Cardiac muscle cell (in vitro differentiated cells and primary cell): ENCODE results near the gene KAT7. TPM values are rescaled to one million over a fixed set of nuclear protein-coding genes. Genes with fewer than 3 reads are reported as not detected.

ENCODE experiments used
- DNase-seq, 2 donors: peaks; one replicate each; pipeline versions ENCODE4 v3.0.0 to v3.0.0-alpha.2; 2010 to 2017; ENCODE audit warnings: low read depth in 1 of 2, low spot score in 1 of 2
- H3K27ac ChIP-seq: fragments of 200-600 bp; sonication (generic); 2 replicates; pipeline ENCODE4 v1.5.1; 2016
- H3K27me3 ChIP-seq: fragments of 200-600 bp; sonication (generic); 2 replicates; pipeline ENCODE4 v1.6.0; 2016; ENCODE audit warnings: control low read depth
- H3K36me3 ChIP-seq: fragments of 200-600 bp; sonication (generic); 2 replicates; pipeline ENCODE4 v1.5.1; 2016; ENCODE audit warnings: control low read depth
- H3K4me1 ChIP-seq: fragments of 200-600 bp; sonication (generic); 2 replicates; pipeline ENCODE4 v1.8.1; 2017; ENCODE audit warnings: low read depth, mild to moderate bottlenecking, mixed run types
- H3K4me3 ChIP-seq: fragments of 200-600 bp; sonication (generic); 2 replicates; pipeline ENCODE4 v1.5.1; 2016; ENCODE audit warnings: mild to moderate bottlenecking
- H3K9me3 ChIP-seq: fragments of 200-600 bp; sonication (generic); 2 replicates; pipeline ENCODE4 v1.5.1; 2017; ENCODE audit warnings: low read depth, mild to moderate bottlenecking, control low read depth
- polyA plus RNA-seq: library from polyadenylated mRNA; unstranded; fragments of >200 nt; fragmentation: Nextera tagmentation; extraction: Ambion mirVana; gene quantifications from 2 replicates; pipeline ENCODE4 v1.2.1, GENCODE V29; 2016
- total RNA-seq: library from RNA; depleted of rRNA; stranded (reverse); fragments of >200 nt; gene quantifications from 2 replicates; pipeline ENCODE4 v1.2.3, GENCODE V29; 2016
- TF ChIP-seq, protein P1 (sequence below): IDR thresholded peaks from 2 replicates; pipeline ENCODE4 v1.5.1; 2012; ENCODE audit warnings: low read depth, mild to moderate bottlenecking, low read length

KAT7 gene
- total and polyA plus RNA-seq, 2 experiments from 2014 or later = 30.0 to 33.1 TPM

DNA sequence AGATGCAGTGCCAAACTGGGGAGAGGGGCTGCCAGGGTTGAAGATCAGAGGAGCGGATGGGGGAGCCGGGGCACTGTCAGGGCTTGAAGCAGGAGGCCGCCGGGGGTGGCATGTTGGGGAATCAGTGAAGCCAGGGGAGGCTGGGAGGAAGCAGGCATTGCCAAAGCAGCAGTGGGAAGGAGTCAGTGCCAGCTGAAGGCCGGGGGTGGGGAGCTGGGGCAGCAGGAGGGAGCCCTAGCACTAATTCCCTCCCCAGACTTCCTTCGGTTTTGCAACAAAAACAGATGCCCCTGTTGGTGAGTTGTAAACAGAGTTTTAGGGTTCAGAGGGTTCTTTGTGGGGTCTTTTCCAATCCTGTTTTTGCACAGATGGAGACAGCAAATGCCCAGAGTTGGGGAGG is 70.3 kb downstream of the KAT7 start:
- TF ChIP-seq, protein P1, sequence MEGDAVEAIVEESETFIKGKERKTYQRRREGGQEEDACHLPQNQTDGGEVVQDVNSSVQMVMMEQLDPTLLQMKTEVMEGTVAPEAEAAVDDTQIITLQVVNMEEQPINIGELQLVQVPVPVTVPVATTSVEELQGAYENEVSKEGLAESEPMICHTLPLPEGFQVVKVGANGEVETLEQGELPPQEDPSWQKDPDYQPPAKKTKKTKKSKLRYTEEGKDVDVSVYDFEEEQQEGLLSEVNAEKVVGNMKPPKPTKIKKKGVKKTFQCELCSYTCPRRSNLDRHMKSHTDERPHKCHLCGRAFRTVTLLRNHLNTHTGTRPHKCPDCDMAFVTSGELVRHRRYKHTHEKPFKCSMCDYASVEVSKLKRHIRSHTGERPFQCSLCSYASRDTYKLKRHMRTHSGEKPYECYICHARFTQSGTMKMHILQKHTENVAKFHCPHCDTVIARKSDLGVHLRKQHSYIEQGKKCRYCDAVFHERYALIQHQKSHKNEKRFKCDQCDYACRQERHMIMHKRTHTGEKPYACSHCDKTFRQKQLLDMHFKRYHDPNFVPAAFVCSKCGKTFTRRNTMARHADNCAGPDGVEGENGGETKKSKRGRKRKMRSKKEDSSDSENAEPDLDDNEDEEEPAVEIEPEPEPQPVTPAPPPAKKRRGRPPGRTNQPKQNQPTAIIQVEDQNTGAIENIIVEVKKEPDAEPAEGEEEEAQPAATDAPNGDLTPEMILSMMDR = no peak
- H3K27me3 ChIP-seq = no peaks in the 10 kb centered on the region
- H3K4me1 ChIP-seq = peaks cover 13% of the 10 kb centered on the region
- no peaks in the 10 kb centered on the region for H3K36me3 ChIP-seq
- H3K9me3 ChIP-seq = no peaks in the 10 kb centered on the region
- no peak overlapping the region for H3K4me3 ChIP-seq
- no peak overlapping the region for H3K27ac ChIP-seq
- DNase-seq = no peak

DNA sequence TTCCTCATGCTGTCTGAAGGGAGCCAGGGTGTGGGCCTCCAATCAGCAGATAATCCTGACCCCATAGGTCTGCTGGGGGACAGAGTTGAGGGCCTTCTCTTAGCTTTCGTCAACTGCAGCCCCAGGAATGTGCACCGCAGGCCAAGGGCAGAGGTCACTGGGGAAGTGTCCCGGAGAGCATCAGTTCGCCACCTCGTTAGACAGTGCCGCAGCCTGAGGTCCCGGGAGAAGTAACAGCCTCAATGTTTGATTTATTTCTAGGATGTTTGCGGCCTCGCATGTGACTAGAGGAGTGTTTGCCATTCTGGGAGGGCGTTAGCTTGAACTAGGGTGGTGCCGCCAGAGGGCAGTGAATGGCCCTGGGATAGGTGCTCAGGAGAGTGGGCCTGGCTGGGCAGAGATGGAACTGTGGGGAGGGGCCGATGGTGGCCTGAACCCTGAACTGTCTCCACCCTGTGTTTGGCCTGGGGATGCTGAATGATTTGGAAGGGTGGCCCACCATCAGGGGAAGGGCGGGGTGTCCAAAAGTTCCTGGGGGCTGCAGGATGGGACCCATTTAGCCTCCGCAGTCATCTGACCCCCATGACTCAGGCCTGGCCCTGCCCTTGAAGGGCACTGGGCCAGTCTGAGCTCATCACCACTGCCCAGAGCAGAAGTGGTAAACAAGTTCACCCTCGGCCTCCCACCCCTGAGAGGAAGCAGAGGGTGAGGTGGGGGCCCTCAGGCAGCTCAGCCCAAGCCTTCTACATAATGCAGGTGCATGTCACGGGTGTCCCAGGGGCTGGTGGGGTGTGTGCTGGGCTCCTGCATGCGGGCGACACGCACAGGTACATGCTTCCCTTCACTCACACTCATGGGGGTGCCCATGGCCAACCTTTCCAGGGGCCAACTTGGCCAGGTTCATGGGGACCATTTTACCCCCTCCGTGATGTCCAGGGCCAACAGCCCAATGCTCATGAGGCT is 71.8 kb downstream of the KAT7 start:
- H3K36me3 ChIP-seq = no peaks in the 10 kb centered on the region
- DNase-seq = no peak
- H3K4me3 ChIP-seq = no peak overlapping the region
- H3K27me3 ChIP-seq = no peaks in the 10 kb centered on the region
- TF ChIP-seq, protein P1 = peak; percentile 8
- no peaks in the 10 kb centered on the region for H3K9me3 ChIP-seq
- peaks cover 19% of the 10 kb centered on the region for H3K4me1 ChIP-seq
- no peak overlapping the region for H3K27ac ChIP-seq

DNA sequence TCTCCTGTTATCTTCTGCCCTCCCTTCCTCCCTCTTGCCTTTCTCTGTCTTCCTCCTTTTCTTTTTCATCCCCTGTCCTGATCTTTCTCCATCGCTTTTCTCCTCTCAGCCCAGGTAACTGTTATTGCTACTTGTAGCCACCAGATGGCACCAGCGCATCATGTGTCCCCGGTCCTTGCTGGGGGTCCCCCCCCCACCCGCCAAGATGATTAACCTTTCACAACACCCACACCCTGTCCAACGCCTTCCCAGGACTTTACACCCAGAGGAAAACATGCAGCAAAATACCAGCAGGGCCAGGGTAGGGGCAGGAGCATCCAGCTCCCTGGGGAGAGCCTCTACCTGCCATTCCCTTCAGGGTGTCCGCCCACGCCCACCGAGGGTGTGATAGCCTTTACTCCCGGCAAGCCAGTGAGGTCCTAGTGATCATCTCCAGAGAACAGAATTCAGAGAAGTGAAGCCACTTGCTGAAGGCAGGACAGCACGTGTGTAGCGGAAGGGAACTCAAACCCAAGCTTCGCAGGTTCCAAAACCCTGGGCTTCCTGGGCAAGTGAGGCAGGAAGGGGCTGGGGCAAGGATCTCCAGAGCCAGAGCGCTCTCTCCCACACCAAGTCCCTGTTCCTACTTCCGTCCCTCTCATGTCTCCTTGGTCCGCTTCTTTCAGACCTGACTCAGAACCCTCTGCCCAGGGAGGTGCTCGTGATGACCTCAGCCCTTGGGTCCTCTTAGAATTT is 72.8 kb downstream of the KAT7 start:
- DNase-seq = peak; percentile 72 to 81
- Histone ChIP-seq H3K36me3 (no peaks in the 10 kb centered on the region), H3K4me3 (no peak overlapping the region), H3K9me3 (no peaks in the 10 kb centered on the region), H3K27ac (no peak overlapping the region), H3K4me1 (peaks cover 29% of the 10 kb centered on the region), H3K27me3 (no peaks in the 10 kb centered on the region)
- TF ChIP-seq, protein P1 = peak; percentile 81

DNA sequence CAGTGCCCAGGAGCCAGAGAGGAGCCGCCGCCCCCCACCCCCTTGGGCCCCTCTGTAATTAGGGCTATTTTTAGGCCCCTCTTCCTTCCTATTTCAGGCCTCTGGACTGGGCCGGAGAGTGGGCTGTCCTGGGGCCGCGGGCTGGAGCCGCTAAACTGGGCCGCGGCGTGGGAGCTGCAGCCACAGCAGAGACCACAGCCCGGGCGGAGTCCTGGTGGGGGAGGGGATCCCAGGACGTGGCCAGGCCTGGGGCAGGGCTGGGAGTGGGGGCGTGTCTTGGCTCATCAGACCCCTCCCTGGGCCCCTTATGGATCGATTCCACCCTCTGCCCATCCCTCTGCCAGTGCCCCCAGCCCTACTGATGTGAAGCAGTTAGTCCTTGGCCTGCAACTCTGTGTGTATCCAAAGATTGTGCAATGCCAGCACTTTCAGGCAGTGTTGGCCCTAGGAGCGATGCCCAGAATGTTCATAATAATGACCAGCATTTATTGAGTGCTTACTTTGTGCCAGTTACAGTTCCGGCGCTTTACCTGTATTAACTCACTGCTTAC is 74.4 kb downstream of the KAT7 start:
- H3K4me3 ChIP-seq = no peak overlapping the region
- TF ChIP-seq, protein P1 = no peak
- DNase-seq = peak; percentile 22 to 74
- no peaks in the 10 kb centered on the region for H3K27me3 ChIP-seq
- H3K27ac ChIP-seq = peak overlapping the region; percentile 42
- no peaks in the 10 kb centered on the region for H3K9me3 ChIP-seq
- H3K4me1 ChIP-seq = peaks cover 34% of the 10 kb centered on the region
- no peaks in the 10 kb centered on the region for H3K36me3 ChIP-seq

DNA sequence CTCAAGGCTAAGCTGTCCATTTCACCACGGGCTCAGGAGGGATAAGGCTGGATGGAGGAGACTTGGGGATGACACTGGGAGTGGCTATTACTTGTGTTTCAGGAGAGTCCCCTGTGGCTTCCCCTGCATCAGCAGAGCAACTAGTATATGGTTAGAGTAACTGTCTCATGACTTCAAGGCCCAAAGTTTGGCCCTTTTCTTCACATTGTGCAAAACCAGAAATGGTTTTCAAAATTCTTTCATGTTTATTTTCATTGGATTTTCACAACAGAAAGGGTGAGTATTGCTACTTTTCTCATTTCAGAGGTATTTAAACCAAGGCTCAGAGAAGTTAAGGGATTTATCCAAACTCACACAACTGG is 77.5 kb downstream of the KAT7 start:
- peaks cover 34% of the 10 kb centered on the region for H3K4me1 ChIP-seq
- no peak overlapping the region for H3K4me3 ChIP-seq
- no peaks in the 10 kb centered on the region for H3K9me3 ChIP-seq
- H3K27me3 ChIP-seq = no peaks in the 10 kb centered on the region
- DNase-seq = no peak
- H3K36me3 ChIP-seq = no peaks in the 10 kb centered on the region
- TF ChIP-seq, protein P1 = no peak
- peak overlapping the region; percentile 79 for H3K27ac ChIP-seq
